ENCODE measurements around the gene NEK6.

DNA sequence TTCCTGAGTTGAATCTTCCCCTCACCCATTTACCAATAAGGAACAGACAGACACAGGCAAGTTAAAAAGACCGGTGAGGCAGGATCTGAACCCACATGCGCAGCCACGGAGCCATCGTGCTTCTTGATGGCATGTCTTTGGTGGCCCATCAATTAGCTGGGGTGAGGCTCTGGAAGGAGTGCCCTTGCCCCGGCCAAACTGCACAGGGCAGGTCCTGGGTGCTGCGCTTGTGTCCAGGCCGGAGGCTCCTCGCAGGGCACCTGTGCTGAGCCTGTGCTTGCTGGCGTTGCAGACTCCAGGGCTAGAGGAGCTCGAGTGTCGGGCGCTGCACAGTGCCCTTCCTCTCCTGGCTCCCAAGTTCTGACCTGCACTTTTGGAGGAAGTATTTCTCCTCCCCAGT is 91.1 kb downstream of the NEK6 start:
- TF ChIP-seq, protein P1, sequence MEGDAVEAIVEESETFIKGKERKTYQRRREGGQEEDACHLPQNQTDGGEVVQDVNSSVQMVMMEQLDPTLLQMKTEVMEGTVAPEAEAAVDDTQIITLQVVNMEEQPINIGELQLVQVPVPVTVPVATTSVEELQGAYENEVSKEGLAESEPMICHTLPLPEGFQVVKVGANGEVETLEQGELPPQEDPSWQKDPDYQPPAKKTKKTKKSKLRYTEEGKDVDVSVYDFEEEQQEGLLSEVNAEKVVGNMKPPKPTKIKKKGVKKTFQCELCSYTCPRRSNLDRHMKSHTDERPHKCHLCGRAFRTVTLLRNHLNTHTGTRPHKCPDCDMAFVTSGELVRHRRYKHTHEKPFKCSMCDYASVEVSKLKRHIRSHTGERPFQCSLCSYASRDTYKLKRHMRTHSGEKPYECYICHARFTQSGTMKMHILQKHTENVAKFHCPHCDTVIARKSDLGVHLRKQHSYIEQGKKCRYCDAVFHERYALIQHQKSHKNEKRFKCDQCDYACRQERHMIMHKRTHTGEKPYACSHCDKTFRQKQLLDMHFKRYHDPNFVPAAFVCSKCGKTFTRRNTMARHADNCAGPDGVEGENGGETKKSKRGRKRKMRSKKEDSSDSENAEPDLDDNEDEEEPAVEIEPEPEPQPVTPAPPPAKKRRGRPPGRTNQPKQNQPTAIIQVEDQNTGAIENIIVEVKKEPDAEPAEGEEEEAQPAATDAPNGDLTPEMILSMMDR (IDR thresholded peaks at IDR 0.05): no peak
- no peak for TF ChIP-seq POLR2A (IDR thresholded peaks at IDR 0.05)

Data from testis (tissue), 2 donors.